Suppressor macrophage treated with lipopolysaccharide for 1 hour (primary cell): ENCODE results near the gene KMT2E.

Experiments
- DNase-seq, 3 donors: peaks; one replicate each; pipeline ENCODE4 v3.0.0-alpha.2; 2020 to 2022

The KMT2E gene

DNA sequence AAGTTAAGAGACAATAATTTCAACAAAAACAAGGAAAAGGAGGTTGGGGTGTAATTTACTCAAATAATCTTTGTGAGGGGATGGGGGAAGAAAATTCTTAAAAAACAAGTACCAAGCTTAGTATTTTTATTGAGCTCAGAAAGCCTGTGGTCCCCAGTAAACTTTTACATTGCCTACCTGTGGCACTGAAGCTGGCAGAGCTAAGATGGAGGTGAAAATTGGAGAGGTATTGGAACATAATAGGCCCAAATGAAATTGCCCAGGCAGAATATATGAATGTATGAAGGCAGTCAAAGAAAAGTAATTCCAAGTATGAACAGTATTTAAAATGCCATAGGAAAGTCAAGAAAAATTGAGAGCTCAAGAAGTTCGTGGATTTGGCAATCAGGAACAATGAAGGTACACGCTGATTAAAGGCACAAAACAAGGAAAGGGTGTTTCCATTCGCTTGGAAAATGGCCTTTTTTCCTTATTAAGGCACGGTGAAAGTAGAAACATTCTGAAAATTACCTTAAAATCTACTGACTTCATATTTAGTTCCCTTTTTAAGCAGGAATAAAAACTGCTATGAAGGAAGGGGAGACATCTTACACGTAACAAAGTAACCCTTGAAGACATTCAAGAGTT is 3.4 kb upstream of the KMT2E start:
- peak in 1 of 3 donors; percentile 57 for DNase-seq

DNA sequence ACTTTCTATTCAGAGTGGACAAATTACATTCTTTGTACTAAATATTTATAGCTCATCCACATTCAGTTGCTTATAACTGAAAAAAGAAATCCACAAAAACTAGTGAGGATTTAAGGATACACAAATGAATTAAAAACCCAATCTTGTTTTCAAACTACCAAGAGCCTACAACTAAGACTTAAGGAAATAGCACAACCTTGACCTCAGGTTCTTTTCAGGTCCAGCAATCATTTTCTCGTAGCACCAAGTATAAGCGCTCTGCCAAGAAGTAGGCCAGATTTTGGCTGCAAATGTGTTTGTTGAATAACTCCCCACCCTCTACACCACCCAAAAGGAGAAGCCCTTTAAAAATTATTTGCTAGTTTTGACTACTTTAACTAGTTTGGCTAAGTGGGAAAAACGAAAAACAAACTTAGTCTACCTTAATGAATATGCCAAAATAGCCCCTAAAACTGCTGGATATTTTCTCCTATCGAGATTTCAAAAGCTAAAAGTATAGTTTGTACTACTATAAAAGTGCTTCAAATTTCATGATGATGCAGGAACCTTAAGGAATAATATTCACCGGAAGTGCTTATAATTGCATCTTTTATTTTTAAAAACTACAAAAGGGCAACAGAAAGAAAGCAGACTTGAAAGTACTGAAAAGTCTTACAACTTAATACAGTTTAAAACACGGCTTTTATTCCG is 2.7 kb upstream of the KMT2E start:
- no peak for DNase-seq

DNA sequence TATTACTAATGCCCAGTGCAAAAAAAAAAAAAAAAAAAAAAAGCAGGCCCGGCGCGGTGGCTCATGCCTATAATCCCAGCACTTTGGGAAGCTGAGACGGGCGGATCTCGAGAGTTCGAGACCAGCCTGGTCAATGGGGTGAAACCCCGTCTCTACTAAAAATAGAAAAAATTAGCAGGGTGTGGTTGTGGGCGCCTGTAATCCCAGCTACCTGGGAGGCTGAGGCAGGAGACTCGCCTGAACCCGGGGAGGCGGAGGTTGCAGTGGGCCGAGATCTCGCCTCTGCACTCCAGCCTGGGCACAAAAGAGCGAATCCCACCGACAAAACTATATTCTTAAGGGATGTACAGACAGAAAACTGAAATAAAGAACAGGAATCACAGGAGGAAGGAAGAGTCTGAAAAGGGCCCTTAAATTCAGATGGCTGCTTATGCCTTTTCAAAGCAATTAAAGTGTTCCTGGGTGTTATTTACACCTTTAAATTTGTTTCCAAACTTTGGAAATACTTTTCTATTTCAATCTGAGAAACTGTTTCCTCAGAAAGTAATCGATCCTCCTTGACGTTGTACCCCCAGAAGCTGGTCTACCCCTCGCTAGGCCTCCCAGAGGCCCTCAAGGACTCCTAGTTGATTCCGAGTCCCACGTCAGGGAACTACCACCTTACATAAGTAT is 2.0 kb upstream of the KMT2E start:
- peak; percentile 53 to 61 (median 59) for DNase-seq

GRCh38 chr7:105012503-105013220 is 1.3 kb upstream of the KMT2E start:
- DNase-seq = peak; percentile 99 to 100 (median 99)

- DNase-seq = peak; percentile 95 to 96 (median 96)
These were observed 687 bp upstream of the KMT2E start for GRCh38 chr7:105013221-105013815.

DNA sequence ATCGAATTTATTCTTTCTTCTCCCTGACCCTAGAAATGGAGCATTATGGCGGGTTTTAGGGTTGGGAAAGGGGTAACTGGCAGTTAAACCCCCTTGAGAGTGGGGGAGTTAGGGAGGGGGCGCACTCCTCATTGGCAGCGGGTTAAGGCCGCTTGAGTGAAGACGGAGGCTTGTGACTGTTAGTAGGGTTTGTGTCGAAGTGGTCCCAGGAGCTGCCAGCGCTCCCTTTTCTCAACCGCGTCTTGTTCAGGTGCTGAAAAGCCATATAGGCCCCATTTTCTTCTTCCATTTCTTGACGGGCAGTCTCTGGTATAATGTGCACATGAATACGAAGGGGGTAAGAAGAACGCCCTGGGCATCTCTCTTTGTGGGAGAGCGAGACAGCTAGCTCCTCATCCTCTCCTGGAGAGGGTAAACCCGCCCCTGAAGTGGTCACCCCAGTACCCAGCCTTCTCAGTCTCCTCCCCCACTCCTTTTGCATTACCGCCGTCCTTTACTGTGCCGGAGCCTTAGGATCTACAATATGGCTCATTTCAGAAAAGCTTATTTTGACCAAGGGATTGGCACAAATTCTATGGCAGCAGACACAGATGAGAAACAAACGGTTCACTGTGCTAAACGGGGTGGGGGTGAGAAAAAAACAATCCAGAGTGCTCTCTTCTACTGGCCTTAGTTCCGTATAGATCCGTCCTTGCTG is 836 bp downstream of the KMT2E start:
- DNase-seq = peak; percentile 50 to 61 (median 59)

GRCh38 chr7:105015390-105015965 is 1.5 kb downstream of the KMT2E start:
- peak; percentile 51 to 57 (median 54) for DNase-seq

DNA sequence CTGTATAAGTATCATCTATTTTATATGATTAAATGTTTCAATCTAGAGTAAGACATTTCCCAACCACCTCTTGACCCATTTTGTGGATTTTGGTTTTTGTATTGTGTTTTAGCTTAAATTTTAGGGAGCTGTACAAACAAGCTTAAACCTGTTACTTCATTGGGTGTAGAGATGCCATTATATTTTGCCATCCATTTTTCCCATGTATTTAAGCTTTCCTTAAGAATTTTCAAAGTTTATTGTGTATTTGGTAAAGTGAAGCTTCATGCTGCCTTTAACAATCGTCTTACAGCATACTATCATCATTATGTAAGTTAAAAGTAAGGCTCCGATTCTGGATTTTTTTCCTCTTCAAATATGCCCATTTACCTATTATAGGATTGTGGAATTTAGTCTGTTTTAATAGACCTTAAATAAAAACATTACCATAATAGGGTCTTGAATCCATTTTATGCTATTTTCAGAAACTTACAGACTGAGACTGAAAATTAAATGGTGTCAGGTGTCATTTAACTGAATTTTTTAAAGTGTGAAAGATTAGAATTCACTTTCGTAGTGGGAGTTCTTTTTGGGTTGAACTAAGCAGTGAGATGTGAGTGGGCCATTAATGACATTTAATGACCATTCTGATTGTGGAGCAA is 2.2 kb downstream of the KMT2E start:
- DNase-seq = no peak

GRCh38 chr7:105016709-105017656 is 3.0 kb downstream of the KMT2E start:
- DNase-seq = no peak

DNA sequence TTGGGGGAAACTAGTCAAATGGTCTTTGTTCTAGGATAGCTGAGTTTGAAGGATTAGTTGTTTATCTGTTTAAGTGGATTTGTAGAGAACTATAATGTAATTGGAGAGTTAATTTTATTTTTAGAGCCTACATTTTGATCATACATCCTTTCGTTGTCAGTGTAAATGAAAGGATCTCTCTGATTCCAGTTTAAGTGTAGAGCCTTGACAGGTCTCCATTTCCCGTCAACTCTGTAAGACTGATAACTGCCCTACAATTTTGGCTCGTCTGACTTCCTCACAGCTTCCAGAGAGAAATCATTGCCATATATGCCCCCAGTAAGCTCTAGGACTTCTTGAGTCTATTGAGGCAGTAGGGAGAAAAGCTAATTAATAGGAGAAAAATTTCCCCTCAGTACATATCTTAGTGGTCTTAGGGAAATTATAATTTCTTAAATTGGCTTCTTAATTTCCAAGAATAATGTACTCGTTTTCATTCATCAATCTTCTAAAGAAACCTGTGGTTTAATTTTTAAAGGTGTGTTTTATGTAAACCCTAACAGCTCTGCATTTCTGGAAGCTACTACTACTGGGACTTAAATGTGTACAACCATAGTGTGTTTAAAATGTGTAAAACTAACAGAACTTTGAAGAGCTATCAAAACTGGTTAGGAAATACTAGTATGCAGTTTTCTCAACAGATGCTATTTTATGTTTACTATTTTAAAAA is 3.8 kb downstream of the KMT2E start:
- DNase-seq = peak in 1 of 3 donors; percentile 37

DNA sequence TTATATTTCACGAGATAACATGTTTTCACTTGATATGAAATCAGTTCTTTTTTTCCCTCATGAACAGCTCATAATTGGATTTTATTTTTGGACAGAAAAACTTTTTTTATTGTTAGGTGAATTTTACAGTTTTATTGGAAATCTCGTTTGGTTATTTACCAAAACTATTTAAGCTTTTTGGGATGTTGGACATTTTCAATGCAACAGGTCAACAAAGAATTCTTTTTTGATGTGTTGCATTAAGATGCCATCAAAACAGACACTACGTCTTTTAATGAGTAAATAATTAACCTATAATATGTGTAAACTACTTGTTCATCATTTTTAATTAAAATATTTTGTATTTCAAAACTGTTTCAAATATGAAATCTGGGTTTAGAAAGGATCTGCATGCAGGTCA is 5.3 kb downstream of the KMT2E start:
- no peak for DNase-seq

DNA sequence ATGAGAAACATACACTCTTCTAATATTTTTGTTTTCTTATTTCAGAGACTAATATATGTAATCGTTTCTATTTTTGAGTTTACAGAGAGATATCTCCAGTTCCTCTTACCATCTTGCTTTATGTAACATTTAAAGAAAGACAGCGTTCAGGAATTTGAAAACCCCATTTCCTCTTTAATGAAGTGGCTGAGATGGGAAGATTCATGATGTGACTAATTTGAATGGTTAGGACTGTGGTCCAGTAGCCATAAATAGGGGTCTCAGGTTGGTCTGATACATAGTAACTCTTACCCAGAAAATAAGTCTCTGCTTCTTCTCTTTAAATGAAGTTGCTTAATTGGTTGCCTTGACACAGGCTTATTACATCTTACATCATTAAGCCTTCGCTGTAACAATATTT is 6.9 kb downstream of the KMT2E start:
- peak; percentile 48 to 79 (median 71) for DNase-seq

GRCh38 chr7:105021352-105021751 is 7.3 kb downstream of the KMT2E start:
- no peak for DNase-seq

- DNase-seq = peak in 2 of 3 donors; percentile 44 to 60
These were observed 8.0 kb downstream of the KMT2E start for GRCh38 chr7:105021967-105022366.

- peak in 2 of 3 donors; percentile 38 to 57 for DNase-seq
These were observed 8.5 kb downstream of the KMT2E start for GRCh38 chr7:105022458-105022857.

DNA sequence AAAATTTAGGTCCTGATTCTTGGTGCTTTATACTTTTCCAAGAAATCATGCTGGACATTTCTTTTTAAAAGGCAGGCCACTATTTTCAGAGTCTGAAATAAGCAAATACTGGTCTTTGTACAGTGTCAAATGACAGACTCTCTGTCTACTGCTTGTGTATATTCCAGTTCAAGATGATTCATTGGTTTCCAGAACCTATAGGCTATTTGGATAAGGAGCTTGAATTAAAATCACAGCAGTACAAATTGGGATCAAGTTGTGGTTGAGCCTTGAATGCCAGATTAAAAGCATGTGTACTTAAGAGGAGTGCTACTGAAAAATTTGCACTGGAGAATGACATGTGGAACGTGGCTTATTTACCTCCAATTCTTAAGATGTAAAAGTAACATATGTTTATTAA is 10.7 kb downstream of the KMT2E start:
- DNase-seq = peak in 1 of 3 donors; percentile 49

DNA sequence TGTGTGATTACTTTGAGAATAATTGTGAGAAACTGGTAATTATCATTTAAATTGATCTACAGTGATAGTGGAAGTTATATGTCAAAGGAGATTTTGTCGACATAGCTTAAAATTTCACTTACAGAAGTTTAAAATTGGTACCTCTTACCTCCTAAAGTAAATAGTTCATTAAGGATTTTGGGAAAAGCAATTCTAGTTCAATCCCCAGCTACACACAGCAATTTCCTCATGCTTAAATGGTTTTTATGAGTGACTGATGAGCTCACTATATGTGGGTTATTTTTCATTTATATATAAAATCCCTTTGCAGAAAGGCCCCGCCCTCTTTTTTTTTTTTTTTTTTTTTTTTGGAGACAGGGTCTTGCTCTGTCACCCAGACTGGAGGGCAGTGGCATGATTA is 12.7 kb downstream of the KMT2E start:
- DNase-seq = no peak

DNA sequence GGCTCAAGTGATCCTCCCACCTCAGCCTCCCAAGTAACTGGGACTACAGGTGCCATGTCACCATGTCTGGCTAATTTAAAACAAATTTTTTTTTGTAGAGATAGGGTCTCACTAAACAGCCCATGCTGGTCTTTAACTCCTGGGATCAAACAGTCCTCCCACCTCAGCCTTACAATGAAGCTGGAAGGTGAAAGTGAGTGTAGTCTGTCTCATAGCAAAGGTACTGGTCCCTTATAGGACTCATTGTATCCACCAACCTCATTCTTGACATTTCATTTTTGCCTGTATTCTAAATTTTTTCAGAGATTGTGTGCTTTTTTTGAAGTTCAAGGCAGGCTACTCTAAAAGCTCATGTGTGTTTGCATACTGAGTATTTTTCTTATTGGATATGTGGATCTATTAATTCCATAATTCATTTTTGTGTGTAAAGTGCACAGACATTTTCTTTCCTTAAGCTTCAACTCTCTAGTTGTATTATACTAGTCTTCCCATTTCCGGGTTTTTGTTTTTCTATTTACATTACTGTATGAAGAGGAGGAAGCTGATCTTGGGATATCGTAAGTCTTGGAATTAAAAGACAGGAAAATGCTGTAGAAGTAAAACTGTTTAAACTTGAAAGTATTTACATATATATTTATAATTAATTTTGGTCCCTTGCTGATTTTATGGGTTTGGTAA is 13.3 kb downstream of the KMT2E start:
- DNase-seq = no peak

- DNase-seq = no peak
These were observed 14.0 kb downstream of the KMT2E start for GRCh38 chr7:105028004-105028403.
